ENCODE data around the gene DBN1.

Gene DBN1

DNA sequence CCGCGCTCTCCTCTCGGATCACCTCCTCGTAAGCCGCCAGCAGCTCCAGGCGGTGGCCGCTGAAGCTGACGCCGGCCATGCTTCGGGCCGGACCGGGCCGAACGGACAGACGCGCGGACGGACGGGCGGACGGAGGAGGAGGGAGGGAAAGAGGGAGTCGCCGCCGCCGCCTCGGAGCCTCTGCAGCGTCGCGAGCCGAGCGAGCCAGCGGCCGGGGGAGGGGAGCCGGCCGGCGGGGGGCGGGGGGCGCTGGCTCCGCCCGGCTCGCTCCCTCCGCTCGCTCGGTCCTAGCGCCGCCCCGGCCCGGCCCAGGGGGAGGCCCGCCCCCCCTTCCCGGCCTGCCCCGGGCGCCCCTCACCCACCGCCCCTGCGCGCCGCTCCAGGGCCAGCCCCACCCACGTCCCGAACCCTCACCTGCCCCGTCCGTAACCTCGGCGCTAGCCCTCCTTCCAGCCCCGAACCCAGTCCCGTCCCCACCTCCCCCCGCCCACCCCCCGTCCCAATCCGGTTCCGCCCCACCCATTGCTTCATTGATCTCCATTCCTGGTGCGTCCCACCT, at the start of gene DBN1:
TSS of gene DBN1 (minus strand) at position 192 of the 559 bp plus-strand sequence. CDS start at position 79, 113 bp downstream.
- peak; percentile 60 for DNase-seq

DNA sequence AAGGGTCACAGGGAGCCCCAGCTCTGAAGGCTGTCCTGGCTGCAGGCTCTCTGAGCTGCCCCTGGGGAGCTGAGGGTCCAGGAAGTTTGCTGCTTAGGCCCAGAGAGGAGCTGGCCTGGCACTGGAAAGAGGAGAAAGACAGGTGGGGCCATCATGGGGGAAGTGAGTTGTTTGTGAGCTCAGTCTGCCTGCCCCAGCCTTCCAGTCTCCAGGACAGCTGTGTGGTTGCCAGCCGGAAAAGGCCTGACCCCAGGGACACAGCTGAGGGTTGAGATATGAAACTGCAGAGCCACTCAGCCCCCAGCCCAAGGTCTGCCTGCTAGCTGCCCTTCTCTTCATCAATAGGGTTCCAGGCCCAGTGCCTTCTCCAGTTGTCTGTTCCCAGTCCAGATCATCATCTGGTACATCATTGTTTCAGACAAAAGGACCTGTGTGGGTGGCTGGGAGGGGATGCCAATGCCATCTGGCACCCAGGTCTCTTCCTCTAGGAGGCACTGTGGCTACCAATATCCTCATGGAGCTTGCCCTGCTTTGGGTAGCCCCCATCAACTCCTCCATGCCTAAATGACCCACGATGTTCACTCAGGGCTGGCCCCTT, 47.6 kb upstream of the DBN1 start:
- no peak for DNase-seq

DNA sequence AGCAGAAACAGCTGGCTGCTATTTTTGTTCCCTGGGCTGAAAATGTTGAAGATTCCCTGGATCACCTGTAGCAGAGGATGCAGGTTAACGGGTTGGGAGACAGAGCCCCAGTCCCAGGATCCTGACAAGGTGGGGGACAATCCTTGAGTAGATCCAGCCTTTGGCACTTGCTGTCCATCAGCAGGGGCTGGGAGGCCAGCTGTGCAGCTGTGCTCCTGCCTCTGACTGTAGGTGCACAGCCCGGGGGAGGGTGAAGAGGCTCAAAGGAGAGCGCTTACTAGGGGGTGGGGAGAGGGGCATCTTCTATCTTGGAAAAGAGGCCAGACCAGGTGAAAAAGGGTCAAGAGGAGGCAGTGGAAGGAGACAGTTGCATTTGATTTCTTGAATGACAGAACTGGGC, 46.8 kb upstream of the DBN1 start:
- DNase-seq = no peak

DNA sequence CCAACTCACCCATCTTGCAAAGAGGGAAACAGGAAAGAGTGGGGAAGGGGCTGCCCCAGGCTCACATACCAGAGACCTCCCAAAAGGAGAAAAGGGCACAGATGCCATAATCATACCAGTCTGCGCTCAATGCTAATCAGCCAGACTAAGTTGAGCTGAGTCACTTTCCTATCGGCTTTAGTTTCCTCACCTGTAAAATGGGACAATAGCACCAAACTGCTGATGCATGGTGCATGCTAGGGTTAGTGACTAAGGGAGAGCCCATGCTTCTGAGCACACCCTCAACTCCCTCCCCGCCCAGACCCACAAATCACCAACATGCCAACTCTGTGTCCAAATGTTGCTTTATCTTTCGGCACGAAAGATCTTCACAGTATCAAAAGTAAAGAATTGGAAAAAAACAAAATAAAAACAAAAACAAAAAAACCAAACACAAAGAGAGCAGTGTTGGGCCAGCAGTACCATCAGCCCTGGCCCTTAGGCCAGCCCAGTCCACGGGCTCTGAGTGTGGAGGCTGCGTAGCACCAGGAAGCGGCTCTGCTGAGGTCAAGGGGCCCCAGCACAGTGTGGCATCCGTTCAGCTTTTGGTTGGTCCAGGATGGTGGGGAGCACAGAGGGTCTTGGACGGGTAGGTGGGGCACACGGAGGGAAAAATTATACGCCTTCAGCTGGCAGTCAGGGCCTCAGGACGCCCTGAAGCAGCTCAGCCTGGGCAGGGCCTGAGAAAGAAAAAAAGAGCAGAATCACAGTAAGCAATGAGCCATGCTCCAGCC, 46.2 kb upstream of the DBN1 start:
- DNase-seq = no peak

DNA sequence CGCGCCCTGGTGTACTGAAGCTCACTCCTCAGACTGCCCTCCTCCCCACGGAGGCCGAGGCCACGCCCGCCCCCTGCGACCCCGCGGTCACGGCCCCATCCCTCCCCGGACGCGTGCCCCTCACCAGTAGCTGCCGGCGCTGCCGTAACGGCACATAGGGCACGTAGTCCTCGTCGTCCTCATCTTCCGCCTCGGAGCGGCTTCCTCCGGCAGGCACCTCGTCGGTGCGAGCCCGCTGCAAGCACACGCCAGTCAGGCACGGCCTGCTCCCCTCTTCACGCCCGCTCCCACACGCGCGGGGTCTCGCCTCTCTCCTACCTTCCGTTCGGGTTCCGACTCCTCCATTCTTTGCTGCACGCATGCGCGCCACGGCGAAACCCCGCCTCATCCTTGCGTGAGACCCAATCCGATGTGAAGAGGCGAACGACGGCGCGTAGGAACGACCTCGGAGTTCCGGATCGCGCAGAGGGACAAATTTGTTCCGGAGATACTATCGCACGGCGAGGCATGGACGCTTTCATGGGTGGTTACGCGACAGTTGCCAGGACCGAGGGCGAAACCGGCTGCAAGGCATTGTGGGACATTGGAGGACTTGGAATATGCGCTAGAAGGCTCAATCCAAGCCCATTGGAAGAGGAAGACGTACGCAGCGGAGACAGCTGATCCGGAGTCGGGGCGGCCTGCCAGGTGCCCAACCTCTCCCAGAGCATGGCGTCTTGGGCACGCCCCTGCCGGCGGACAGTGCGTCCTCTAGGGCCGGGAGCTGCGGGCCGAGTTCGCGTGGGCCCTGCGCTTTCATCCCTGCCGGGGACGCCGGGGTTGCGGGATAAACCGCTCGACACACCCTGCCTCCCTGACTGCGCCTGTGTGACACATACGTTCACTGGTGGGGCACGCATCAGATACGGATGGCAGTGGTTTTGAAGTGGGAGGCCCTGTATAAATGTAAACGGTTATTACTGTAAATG, 43.5 kb upstream of the DBN1 start, which contains the start of gene DDX41:
TSS of gene DDX41 (minus strand) at position 361 of the 968 bp plus-strand sequence. CDS start at position 345, 16 bp downstream.
- DNase-seq = peak; percentile 97

DNA sequence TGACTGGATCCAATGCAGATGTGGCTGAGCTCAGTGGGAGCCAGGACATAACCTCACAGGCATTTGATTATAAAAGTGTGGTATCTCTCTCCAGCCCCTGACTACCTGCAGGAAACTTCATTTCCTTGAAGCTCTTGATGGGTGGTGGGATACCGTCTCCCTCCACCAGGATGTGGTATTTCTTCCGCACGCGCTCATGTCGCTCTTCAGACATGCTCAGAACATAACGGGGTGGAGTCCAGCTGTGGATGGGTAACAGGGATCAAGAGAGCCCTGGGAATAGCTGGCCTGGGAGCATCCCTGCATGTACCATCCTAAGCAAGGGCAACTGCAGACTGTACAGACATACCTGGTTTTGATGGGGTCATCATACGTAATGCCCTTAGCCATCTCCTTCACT, 42.1 kb upstream of the DBN1 start:
- DNase-seq = no peak

DNA sequence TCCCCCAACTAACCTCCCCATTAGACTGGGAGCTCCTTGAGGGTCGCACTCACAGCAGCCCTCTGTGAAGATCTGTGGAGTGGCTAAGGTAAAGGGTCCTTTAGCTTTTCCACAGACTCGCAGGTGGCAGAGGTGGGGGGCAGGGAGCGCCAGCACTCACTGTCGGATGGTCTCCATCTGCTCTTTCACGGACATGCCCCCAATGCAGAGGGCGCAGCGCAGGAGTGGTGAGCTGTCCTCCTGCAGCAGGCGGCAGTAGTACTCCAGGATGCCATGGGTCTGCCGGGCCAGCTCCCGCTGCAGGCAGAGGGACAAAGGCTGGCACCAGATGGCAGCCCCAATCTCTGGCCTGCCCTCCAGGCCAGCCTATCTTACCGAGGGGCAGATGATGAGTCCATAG, 41.1 kb upstream of the DBN1 start:
- DNase-seq = no peak

DNA sequence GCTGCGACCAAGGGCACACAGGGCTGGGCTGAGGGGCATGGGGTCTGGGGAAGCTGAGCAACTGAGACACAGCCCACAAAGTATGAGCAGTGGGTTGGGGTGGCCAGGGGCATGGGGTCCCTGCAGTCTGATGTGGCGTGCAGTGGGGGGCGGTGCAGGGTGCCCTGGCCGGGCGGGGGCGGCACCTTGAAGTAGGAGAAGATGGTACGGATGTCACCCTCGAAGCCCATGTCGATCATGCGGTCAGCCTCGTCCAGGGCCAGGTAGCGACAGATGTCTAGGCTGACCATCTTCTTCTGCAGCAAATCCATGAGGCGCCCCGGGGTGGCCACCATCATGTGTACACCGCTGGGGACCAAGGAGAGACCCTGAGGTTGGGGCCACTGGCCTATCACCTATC, 40.1 kb upstream of the DBN1 start:
- no peak for DNase-seq

DNA sequence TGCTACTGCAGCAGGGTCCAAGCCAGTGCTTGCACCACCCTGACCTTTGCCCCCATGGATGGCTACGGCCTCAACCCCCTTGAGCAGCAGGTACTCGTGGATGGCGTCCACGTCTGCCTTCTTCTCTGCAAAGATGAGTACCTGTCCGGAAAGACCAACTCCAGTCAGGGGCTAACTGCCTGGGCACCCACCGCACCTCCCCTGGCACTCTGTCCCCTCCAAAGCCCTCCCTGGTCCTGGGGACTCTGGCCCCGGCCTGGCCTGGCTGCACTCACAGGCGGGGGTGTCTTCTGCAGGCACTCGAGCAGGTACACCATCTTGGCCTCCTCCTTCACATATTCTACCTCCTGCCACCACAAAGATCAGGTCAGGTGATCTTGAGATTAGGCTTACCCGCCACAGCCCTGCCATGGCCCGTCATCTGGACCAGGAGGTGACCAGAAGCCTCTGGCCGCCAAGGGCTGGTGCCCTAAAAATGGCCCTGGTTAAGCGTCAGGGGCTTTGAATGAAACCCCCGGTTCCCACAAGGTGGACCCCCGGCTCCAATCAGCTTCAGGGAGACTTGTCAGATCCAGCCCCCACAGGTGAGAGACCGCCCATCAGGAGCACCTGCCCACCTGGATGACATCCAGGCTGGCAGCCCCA, 39.4 kb upstream of the DBN1 start:
- DNase-seq = no peak

DNA sequence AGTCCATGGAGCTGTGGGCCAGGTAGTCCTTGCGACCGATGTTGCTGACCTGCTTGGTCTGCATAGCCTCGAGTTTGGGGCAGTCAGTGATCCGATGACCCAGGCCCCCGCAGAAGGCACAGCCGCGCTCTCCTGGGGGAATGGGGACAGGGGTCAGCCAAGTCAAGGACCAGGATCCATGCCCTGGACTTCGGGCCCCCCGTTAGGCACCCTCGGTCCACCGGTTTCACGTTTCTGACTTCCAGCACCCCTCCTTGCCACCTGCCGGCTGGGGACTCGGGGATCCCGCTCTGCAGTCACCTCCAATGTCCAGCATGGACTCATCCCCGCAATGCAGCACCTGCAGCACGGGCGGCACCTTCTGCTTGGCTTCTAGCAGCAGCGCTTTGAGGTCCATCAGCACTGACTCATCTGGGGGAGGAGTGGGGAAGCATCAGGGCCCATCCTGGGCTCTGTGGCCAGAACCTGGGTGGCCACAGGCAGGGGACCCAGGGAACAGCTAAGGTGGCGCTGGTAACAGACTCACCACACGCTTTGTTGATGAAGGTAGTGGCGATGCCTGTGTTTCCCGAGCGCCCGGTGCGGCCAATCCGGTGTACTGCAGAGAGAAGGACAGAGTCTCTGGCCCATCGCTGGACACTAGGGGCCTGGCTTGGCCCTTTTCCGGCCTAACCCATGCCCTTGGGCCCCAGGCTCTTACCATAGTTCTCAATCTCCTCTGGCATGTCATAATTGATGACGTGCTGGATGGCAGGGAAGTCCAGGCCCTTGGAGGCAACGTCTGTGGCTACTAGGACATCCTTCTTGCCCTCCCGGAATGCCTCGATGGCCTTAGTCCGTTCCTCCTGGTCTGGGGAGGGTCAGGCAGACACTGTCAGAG, 38.6 kb upstream of the DBN1 start:
- no peak for DNase-seq

DNA sequence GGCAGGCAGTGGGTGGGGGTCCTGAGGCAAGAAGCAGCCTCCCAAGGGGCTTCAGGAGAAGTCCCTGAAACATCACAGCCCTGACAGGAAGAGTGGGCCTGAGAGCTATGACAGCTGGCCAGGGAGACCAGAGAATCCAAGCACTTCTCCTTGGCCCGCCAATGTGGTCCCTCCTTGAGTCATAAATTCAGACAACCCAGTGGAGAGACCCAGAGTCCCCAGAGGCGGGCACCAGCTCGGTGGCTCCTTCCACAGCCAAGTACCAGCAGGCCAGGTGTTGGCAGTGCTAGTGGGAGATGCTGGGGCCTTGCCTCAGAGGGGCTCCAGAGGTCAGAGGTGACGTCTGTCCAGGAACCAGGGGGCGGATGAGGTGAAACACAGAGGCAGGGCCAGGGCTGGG, 37.7 kb upstream of the DBN1 start:
- DNase-seq = no peak

DNA sequence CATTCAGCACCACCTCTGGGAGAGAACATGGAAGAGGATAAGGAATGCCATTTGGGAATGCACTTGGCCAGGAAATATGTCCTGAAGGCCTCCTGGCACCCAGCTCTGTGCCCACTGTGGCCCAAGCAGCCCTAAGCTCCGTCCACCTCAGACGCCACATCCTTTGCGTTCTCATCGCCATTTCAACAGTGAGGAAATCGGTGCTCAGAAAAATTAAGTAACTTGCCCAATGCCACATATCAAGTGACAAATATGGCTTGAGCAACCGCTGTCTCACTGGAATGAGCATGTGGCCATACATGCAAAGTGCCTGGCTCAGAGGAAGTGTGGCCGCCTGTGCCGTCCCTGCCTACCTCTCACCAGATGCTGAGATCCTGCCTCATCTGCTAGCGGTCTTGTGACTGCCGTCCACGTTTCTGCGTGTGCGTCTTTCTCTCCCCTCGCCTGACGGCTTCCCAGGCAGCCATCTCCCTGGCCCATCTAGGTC, 37.2 kb upstream of the DBN1 start:
- no peak for DNase-seq

DNA sequence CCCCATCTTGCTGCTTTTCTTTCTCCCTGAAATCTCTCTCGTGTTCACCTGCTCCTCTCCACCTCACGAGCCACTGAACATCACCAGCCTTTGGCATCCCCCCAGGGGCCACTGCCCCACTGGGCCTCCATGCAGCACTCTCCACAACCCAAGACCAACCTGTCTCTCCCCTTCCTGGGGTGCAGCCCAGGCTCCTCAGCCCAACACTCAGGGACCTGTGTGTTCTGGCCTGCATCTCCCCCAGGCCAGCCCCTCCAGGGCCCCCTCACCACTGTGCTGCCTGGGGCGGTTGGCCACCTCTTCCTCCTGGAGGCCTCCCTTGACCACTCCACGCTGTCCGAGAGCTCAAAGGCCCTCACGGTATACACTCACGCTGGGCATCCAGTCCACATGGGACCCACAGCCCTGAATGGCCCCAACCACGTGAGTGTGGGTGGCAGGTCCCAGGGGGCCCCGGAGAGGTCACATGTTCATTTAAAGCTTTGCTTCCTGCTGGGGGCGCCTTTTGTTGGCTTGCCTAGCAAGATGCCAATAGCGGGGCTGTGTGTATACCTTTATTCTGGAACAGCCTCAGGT, 36.6 kb upstream of the DBN1 start:
- DNase-seq = no peak

DNA sequence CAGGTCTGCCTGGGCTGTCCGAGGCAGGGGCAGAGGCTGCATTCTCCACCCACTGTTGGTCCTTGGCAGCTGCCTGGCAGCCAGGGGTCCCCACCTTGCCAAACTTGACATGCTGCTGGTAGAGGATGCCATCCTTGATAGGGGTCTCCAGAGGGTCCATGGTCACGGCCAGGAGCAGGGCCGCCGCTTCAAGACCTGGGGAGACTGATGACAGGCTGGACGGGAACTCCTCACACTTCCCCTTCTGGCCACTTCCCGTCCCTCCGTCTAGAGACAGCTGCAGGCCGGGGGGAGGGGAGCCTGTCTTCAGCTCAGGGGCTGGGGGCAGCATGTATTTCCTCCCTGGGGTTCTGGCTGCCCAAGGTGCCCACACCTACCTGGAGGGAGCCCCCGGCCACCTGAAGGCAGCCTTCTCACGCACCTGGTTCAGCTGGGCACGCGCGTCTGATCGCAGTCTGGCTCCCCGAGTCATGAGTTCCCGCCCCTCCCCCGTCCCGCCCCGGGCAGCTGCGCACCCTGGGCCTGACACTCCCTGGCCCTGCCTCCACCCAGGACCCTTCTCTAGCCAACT, 36.0 kb upstream of the DBN1 start, which contains the start of gene DOK3:
TSS of gene DOK3 (minus strand) at position 446 of the 571 bp plus-strand sequence. CDS start at position 160, 286 bp downstream.
- DNase-seq = no peak

DNA sequence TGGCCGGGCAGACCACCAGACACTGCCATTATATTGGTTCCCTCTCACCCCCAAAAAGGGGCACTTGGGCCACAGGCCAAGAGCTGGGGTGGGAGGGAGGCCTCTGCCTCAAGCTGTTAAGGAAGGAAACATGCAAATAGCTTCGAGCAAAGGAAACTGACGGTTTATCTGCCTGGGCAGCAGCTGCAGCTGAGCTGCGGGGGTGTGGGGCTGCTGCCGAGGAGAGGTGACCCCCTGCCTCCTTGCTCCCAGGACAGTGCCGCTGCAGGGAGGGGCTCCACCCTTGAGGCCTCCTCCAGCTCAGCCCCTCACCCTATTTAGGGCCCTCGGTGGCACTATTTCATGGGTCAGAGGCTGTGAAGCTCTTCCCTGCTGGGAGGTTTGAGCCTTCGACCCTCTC, 35.4 kb upstream of the DBN1 start:
- DNase-seq = no peak

DNA sequence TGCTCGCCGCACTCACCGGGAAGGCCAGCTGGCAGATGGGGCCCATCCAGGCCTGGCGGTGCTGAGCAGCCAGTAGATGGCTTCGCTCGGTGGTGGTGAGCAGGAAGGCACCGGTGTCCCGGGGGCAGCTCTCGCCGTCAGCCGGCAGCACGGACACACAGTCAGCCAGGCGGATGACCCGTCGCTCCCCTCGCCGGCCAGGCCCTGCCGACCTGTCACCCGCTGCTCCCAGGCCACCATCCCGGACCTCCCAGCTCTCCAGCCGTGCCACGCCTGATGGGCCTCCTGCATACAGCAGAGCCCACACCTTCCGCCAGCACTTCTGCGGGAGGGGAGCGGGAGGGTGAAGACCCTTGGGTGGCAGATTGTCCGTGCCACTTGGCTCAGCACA, 34.8 kb upstream of the DBN1 start:
- no peak for DNase-seq

DNA sequence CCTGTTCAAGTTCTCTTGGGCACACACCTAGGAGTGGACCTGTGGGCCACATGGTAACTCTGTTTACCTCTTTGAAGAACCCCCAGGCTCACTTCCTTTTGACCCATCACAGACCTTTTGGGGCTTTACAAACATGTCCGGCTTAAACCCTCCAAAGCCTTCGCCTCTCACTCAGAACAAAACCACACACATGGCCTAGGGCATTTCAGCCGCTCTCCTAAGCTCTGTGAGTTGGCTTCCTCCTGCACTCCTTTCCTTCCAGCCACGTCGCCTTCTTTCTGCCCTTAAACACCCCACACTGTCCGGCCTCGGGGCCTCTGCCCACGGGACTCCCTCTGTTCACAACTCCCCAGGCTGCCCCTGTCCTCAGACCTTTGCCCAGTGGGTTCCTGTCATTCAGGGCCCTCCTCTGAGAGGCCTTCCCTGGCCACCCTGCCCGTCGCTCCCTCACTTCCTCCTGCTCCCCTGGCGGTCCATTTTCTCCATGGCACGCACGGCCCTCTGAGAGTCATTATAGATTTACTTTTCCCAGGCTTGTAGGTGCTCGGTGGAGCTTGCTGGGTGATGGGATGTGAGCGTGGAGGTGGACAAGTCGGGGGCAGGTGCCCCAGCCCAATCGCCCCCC, 34.3 kb upstream of the DBN1 start:
- DNase-seq = no peak

DNA sequence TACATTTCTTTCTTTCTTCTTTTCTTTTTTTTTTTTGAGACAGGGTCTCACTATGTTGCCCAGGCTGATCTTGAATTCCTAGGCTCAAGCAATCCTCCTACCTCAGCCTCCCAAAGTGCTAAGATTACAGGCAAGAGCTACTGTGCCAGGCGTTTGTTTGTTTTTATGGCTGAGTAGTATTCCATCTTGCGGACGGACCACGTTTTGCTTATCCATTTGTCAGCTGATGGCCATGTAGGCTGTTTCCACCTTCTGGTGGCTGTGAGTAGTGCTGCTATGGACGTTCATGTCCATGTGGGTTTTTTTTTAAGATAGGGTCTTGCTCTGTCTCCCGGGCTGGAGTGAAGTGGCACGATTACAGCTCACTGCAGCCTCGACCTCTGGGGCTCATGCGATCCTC, 33.7 kb upstream of the DBN1 start:
- DNase-seq = no peak

DNA sequence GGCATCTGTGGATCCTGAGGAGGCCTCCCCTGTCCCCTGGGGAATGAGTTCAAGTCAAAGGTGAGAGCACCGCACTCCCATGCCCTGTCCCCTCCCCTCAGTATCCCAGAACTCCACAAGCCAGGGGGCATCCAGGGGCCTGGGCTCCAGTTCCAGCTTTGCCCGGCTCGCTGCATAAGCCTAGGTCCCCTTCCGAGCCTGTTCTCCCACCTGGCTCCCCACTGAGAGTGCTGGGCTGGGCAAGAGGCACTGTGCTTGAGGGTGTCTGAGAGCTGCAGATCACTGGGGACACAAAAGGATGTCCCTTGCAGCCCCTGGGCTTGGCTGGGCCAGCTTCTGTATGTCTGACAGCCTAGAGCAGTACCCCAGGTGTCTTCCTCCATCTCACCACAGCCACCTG, 31.6 kb upstream of the DBN1 start:
- DNase-seq = no peak

All from COR-L47 (cell line).